HepG2 (cell line): ENCODE data around the gene ZFP3. TPM values are rescaled to one million over a fixed set of nuclear protein-coding genes. Genes with fewer than 3 reads are reported as not detected.

ENCODE experiments used
- ATF7 ChIP-seq, 2 experiments: fragments of 450-650 bp in 1 of 2; sonication (generic) in 1 of 2; formaldehyde crosslinking in 1 of 2; IDR thresholded peaks; 2 replicates each; pipeline versions ENCODE4 v1.4.0 to v1.6.1; 2016 to 2020; ENCODE audit warnings: antibody characterized with exemption in 1 of 2, mild to moderate bottlenecking in 1 of 2, missing genetic modification reagents in 1 of 2
- CREB1 ChIP-seq, 2 experiments: fragments of 450-650 bp in 1 of 2; IDR thresholded peaks; 2 replicates each; pipeline ENCODE4 v1.6.1; 2016 to 2017; ENCODE audit warnings: control low read depth in 1 of 2, mild to moderate bottlenecking in 1 of 2, missing compliant biosample characterization in 1 of 2, missing genetic modification characterization in 1 of 2
- EHMT2 ChIP-seq: fragments of 200-600 bp; sonication (generic); IDR thresholded peaks from 2 replicates; pipeline ENCODE4 v1.7.0; 2017; ENCODE audit warnings: antibody characterized with exemption, low read depth, low read length, borderline replicate concordance
- GATAD2A ChIP-seq: IDR thresholded peaks from 2 replicates; pipeline ENCODE4 v1.6.1; 2016
- KDM1A ChIP-seq: IDR thresholded peaks from 2 replicates; pipeline ENCODE4 v1.6.1; 2016; ENCODE audit warnings: missing compliant biosample characterization
- MEIS2 ChIP-seq: sonication (generic); formaldehyde crosslinking; IDR thresholded peaks from 2 replicates; pipeline ENCODE4 v1.9.0; 2021; ENCODE audit warnings: mild to moderate bottlenecking, missing genetic modification reagents
- NAIF1 ChIP-seq: sonication (generic); formaldehyde crosslinking; IDR thresholded peaks from 2 replicates; pipeline ENCODE4 v1.5.0; 2020; ENCODE audit warnings: mild to moderate bottlenecking, missing genetic modification reagents, borderline replicate concordance
- SAP130 ChIP-seq: IDR thresholded peaks from 2 replicates; pipeline ENCODE4 v1.6.1; 2016; ENCODE audit warnings: low read depth
- SMC3 ChIP-seq: IDR thresholded peaks from 2 replicates; pipeline ENCODE4 v1.6.1; 2011; ENCODE audit warnings: low read length, improper control_type of control experiment
- ZFYVE20 ChIP-seq: sonication (generic); formaldehyde crosslinking; IDR thresholded peaks from 2 replicates; pipeline ENCODE4 v1.8.0; 2023; ENCODE audit warnings: low read depth, mild to moderate bottlenecking, moderate library complexity, missing genetic modification reagents, borderline replicate concordance
- ZNF652 ChIP-seq: IDR thresholded peaks from 2 replicates; pipeline ENCODE4 v1.6.1; 2016; ENCODE audit warnings: low read depth, borderline replicate concordance
- ZNF737 ChIP-seq: sonication (generic); formaldehyde crosslinking; IDR thresholded peaks from 2 replicates; pipeline ENCODE4 v1.5.0; 2020; ENCODE audit warnings: missing genetic modification reagents, mild to moderate bottlenecking, borderline replicate concordance
- ZNF780A ChIP-seq: sonication (generic); formaldehyde crosslinking; IDR thresholded peaks from 2 replicates; pipeline ENCODE4 v1.8.0; 2022; ENCODE audit warnings: mild to moderate bottlenecking, missing genetic modification reagents, moderate library complexity
- ZNF883 ChIP-seq: sonication (generic); formaldehyde crosslinking; IDR thresholded peaks from 2 replicates; pipeline ENCODE4 v1.5.1; 2020; ENCODE audit warnings: mild to moderate bottlenecking, missing genetic modification reagents; ENCODE audit errors: not compliant biosample characterization
- ZSCAN22 ChIP-seq: sonication (generic); formaldehyde crosslinking; IDR thresholded peaks from 2 replicates; pipeline ENCODE4 v1.4.0; 2020; ENCODE audit warnings: mild to moderate bottlenecking, missing genetic modification reagents
- polyA plus RNA-seq, 8 experiments: library from polyadenylated mRNA; depleted of rRNA in 3 of 8; stranded (reverse) in 7 of 8; unstranded in 1 of 8; fragments of >200 nt; fragmentation: Illumina TruSeq in 4 of 8; extraction: Trizol in 4 of 8; gene quantifications; 2 replicates each; pipeline versions ENCODE4 v1.2.1 to v1.2.3, GENCODE V29; 2011 to 2016; ENCODE audit warnings: low read depth in 4 of 8, missing spikeins in 1 of 8, mixed read lengths in 1 of 8; ENCODE audit not compliant: insufficient read depth in 1 of 8
- total RNA-seq, 5 experiments: library from RNA; depleted of rRNA; stranded (reverse); fragments of >200 nt; fragmentation: Illumina TruSeq; extraction: Trizol; gene quantifications; 2 replicates each; pipeline ENCODE4 v1.2.3, GENCODE V29; 2016; ENCODE audit warnings: low read depth in 1 of 5
- TF ChIP-seq, protein P1 (sequence below), 2 experiments: fragments of 450-650 bp in 1 of 2; sonication (generic) in 1 of 2; formaldehyde crosslinking; IDR thresholded peaks; 2 replicates each; pipeline versions ENCODE4 v1.5.0 to v1.8.0; 2020 to 2022; ENCODE audit warnings: mild to moderate bottlenecking in 1 of 2, missing genetic modification reagents in 1 of 2
- TF ChIP-seq, protein P2 (sequence below): sonication (generic); formaldehyde crosslinking; IDR thresholded peaks from 2 replicates; pipeline ENCODE4 v1.4.0; 2020; ENCODE audit warnings: missing genetic modification reagents
- TF ChIP-seq, protein P3 (sequence below): sonication (generic); formaldehyde crosslinking; IDR thresholded peaks from 2 replicates; pipeline ENCODE4 v1.5.1; 2020; ENCODE audit warnings: mild to moderate bottlenecking, missing genetic modification reagents, moderate library complexity
- TF ChIP-seq, protein P4 (sequence below): sonication (generic); formaldehyde crosslinking; IDR thresholded peaks from 2 replicates; pipeline ENCODE4 v1.8.1; 2022; ENCODE audit warnings: mild to moderate bottlenecking, missing genetic modification reagents
- TF ChIP-seq, protein P5 (sequence below): conservative IDR thresholded peaks from 2 replicates; pipeline ENCODE4 v1.6.1; 2018; ENCODE audit warnings: missing genetic modification reagents
- TF ChIP-seq, protein P6 (sequence below): sonication (generic); formaldehyde crosslinking; IDR thresholded peaks from 2 replicates; pipeline ENCODE4 v1.4.0; 2020; ENCODE audit warnings: mild to moderate bottlenecking, missing genetic modification reagents

The ZFP3 gene
- total and polyA plus RNA-seq, 2 of the 13 experiments (the other 11 are each of a cell fraction or from before 2014, with no cell fraction given) = not detected

DNA sequence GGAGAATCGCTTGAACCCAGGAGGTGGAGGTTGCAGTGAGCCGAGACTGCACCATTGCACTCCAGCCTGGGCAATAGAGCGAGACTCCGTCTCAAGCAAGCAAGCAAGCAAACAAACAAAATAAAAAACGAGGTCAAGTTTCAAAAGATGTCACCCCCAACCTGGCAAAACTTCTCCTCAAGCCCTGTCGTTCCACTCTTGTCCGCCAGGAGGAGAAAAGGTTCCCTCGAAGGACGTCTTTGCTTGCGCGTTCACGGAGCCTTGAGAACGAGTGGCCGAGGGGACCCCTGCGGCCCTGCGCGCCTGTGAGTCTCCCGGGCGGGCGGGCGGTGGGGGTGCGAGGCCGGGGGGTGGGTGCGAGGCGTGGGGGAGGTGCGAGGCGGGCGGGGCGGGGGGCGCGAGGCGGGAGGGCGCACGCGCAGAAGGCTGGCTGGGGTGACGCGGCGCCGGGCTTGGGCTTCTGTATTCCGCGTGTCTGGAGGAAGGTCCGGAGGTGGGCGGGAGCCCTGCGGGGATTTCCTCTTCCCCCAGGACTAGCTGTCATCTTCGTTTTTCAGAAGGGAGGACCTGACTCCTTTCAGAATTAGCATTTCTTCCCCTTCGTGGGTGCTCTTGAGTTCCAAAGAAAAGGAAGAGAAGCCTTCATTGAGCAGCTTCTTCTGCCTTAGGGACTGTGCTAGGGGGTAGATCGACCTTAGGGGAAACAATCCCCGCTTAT, 46.7 kb upstream of the ZFP3 start (continued):
- TF ChIP-seq, protein P1, sequence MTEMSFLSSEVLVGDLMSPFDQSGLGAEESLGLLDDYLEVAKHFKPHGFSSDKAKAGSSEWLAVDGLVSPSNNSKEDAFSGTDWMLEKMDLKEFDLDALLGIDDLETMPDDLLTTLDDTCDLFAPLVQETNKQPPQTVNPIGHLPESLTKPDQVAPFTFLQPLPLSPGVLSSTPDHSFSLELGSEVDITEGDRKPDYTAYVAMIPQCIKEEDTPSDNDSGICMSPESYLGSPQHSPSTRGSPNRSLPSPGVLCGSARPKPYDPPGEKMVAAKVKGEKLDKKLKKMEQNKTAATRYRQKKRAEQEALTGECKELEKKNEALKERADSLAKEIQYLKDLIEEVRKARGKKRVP (CRISPR knock-in tag; IDR thresholded peaks at IDR 0.05) = no peak
- no peak for TF ChIP-seq ZNF652 (CRISPR knock-in tag)
- 0 out of 2 replicates have a peak, but pooled peaks have one; percentile 21 for TF ChIP-seq GATAD2A
- TF ChIP-seq, protein P2, sequence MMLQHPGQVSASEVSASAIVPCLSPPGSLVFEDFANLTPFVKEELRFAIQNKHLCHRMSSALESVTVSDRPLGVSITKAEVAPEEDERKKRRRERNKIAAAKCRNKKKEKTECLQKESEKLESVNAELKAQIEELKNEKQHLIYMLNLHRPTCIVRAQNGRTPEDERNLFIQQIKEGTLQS (CRISPR knock-in tag) = no peak
- TF ChIP-seq, protein P3, sequence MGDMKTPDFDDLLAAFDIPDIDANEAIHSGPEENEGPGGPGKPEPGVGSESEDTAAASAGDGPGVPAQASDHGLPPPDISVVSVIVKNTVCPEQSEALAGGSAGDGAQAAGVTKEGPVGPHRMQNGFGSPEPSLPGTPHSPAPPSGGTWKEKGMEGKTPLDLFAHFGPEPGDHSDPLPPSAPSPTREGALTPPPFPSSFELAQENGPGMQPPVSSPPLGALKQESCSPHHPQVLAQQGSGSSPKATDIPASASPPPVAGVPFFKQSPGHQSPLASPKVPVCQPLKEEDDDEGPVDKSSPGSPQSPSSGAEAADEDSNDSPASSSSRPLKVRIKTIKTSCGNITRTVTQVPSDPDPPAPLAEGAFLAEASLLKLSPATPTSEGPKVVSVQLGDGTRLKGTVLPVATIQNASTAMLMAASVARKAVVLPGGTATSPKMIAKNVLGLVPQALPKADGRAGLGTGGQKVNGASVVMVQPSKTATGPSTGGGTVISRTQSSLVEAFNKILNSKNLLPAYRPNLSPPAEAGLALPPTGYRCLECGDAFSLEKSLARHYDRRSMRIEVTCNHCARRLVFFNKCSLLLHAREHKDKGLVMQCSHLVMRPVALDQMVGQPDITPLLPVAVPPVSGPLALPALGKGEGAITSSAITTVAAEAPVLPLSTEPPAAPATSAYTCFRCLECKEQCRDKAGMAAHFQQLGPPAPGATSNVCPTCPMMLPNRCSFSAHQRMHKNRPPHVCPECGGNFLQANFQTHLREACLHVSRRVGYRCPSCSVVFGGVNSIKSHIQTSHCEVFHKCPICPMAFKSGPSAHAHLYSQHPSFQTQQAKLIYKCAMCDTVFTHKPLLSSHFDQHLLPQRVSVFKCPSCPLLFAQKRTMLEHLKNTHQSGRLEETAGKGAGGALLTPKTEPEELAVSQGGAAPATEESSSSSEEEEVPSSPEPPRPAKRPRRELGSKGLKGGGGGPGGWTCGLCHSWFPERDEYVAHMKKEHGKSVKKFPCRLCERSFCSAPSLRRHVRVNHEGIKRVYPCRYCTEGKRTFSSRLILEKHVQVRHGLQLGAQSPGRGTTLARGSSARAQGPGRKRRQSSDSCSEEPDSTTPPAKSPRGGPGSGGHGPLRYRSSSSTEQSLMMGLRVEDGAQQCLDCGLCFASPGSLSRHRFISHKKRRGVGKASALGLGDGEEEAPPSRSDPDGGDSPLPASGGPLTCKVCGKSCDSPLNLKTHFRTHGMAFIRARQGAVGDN = peak; percentile 72
- no peak for TF ChIP-seq ZSCAN22 (CRISPR knock-in tag)
- peak; percentile 65 for TF ChIP-seq SMC3
- TF ChIP-seq NAIF1 = no peak
- TF ChIP-seq EHMT2 = no peak
- TF ChIP-seq, protein P4, sequence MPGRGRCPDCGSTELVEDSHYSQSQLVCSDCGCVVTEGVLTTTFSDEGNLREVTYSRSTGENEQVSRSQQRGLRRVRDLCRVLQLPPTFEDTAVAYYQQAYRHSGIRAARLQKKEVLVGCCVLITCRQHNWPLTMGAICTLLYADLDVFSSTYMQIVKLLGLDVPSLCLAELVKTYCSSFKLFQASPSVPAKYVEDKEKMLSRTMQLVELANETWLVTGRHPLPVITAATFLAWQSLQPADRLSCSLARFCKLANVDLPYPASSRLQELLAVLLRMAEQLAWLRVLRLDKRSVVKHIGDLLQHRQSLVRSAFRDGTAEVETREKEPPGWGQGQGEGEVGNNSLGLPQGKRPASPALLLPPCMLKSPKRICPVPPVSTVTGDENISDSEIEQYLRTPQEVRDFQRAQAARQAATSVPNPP (CRISPR knock-in tag) = no peak
- TF ChIP-seq, protein P5, sequence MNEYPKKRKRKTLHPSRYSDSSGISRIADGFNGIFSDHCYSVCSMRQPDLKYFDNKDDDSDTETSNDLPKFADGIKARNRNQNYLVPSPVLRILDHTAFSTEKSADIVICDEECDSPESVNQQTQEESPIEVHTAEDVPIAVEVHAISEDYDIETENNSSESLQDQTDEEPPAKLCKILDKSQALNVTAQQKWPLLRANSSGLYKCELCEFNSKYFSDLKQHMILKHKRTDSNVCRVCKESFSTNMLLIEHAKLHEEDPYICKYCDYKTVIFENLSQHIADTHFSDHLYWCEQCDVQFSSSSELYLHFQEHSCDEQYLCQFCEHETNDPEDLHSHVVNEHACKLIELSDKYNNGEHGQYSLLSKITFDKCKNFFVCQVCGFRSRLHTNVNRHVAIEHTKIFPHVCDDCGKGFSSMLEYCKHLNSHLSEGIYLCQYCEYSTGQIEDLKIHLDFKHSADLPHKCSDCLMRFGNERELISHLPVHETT = no peak
- TF ChIP-seq KDM1A (CRISPR knock-in tag) = 0 out of 2 replicates have a peak, but pooled peaks have one; percentile 28
- peak; percentile 33; the same call in 1 of the 2 replicates for TF ChIP-seq SAP130 (CRISPR knock-in tag)
- no peak for TF ChIP-seq ZFYVE20
- TF ChIP-seq ZNF737 (CRISPR knock-in tag) = no peak
- no peak for TF ChIP-seq CREB1 (IDR thresholded peaks at IDR 0.05)
- no peak for TF ChIP-seq CREB1 (CRISPR knock-in tag; IDR thresholded peaks at IDR 0.05)
- TF ChIP-seq, protein P6, sequence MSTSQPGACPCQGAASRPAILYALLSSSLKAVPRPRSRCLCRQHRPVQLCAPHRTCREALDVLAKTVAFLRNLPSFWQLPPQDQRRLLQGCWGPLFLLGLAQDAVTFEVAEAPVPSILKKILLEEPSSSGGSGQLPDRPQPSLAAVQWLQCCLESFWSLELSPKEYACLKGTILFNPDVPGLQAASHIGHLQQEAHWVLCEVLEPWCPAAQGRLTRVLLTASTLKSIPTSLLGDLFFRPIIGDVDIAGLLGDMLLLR = no peak
- no peak for TF ChIP-seq ZNF780A (CRISPR knock-in tag)
- no peak for TF ChIP-seq ATF7 (IDR thresholded peaks at IDR 0.05)
- TF ChIP-seq ATF7 (CRISPR knock-in tag; IDR thresholded peaks at IDR 0.05) = no peak
- no peak for TF ChIP-seq ZNF883
- TF ChIP-seq MEIS2 = no peak
